ENCODE measurements around the gene MLKL.

GRCh38 chr16:74731853-74732477, 31.3 kb upstream of the MLKL start:
- TF ChIP-seq CTCF (IDR thresholded peaks at IDR 0.05) (no peak), POLR2A (IDR thresholded peaks at IDR 0.05) (no peak)

Data from prostate gland (tissue), 2 donors.